ENCODE measurements around the gene E2F7.

GRCh38 chr12:77108707-77109106 lies 43.3 kb upstream of the E2F7 start:
- TF ChIP-seq CTCF (conservative IDR thresholded peaks at IDR 0.05) (no peak), ZFX (IDR thresholded peaks at IDR 0.05) (no peak)

Measured in C4-2B (cell line).